Endothelial cell of umbilical vein (primary cell): ENCODE measurements around the gene TRAPPC11. TPM values are rescaled to one million over a fixed set of nuclear protein-coding genes. Genes with fewer than 3 reads are reported as not detected.

Experiments used
- BruUV-seq: library from RNA; stranded (reverse); fragments of 400-500 nt; replicated peaks from 2 replicates; lab custom pipeline; 2021; lab: Mats Ljungman, UMichigan
- CTCF ChIA-PET: fragments of 300-600, 350-600 bp; sonication (Branson Sonifier 250); formaldehyde crosslinking; loops from one replicate; lab custom pipeline; 2021; ENCODE audit warnings: antibody characterized with exemption, inconsistent platforms; lab: Charles Lee
- POLR2A ChIA-PET: fragments of 300-600, 350-600 bp; sonication (Branson Sonifier 250); formaldehyde crosslinking; loops from one replicate; lab custom pipeline; 2021; ENCODE audit warnings: antibody characterized with exemption, inconsistent platforms; lab: Charles Lee
- DNase-seq: peaks from one replicate; pipeline ENCODE4 v3.0.0-alpha.2; 2011; ENCODE audit warnings: low read depth, low spot score
- FAIRE-seq: peaks from 2 replicates; lab custom pipeline; 2011; peaks lifted over from hg19 to GRCh38; lab: Jason Lieb, UNC
- H2AFZ ChIP-seq: 2 replicates; pipeline ENCODE4 v1.6.0; 2012; ENCODE audit warnings: low read depth, low read length, control low read depth, inconsistent platforms
- H3K27ac ChIP-seq: 2 replicates; pipeline ENCODE4 v1.5.1; 2011; ENCODE audit warnings: low read depth, mild to moderate bottlenecking, control low read depth, low read length, moderate library complexity; ENCODE audit not compliant: insufficient read depth
- H3K27me3 ChIP-seq, 2 experiments: 2 replicates each; pipeline versions ENCODE4 v1.6.0 to v1.6.1; 2011; ENCODE audit warnings: low read length in 2 of 2, mixed read lengths in 1 of 2; ENCODE audit not compliant: control insufficient read depth in 2 of 2, insufficient read depth in 2 of 2
- H3K36me3 ChIP-seq, 2 experiments: 2 replicates in 1 of 2; 3 replicates in 1 of 2; pipeline ENCODE4 v1.5.1; 2011; ENCODE audit warnings: low read length in 2 of 2, mild to moderate bottlenecking in 1 of 2, moderate library complexity in 1 of 2; ENCODE audit not compliant: control insufficient read depth in 2 of 2, insufficient read depth in 2 of 2; ENCODE audit errors: extremely low read depth in 1 of 2
- H3K4me1 ChIP-seq: 3 replicates; pipeline ENCODE4 v1.5.1; 2011; ENCODE audit warnings: mild to moderate bottlenecking, low read length; ENCODE audit not compliant: control insufficient read depth, insufficient read depth; ENCODE audit errors: extremely low read depth
- H3K4me2 ChIP-seq: 2 replicates; pipeline ENCODE4 v1.6.1; 2011; ENCODE audit warnings: low read length, control low read depth, mixed read lengths; ENCODE audit not compliant: insufficient read depth
- H3K4me3 ChIP-seq, 3 experiments: fragments of 200-600 bp in 1 of 3; sonication (generic), shearing (Covaris generic) in 1 of 3; replicated peaks in 1 of 3; 2 replicates each; pipeline ENCODE4 v1.5.1; 2011 to 2016; ENCODE audit warnings: control low read depth in 3 of 3, low read length in 3 of 3, mild to moderate bottlenecking in 2 of 3, inconsistent platforms in 1 of 3, low read depth in 1 of 3, moderate library complexity in 1 of 3; ENCODE audit not compliant: insufficient read depth in 1 of 3
- H3K79me2 ChIP-seq: 2 replicates; pipeline ENCODE4 v1.6.0; 2012; ENCODE audit warnings: low read length, inconsistent platforms; ENCODE audit not compliant: control insufficient read depth, insufficient read depth
- H3K9ac ChIP-seq: replicated peaks from 2 replicates; pipeline ENCODE3; 2011; ENCODE audit warnings: low read length, control low read depth; ENCODE audit not compliant: insufficient read depth; ENCODE audit errors: extremely low read depth
- H3K9me1 ChIP-seq: replicated peaks from 3 replicates; pipeline ENCODE4 v1.6.0; 2011; ENCODE audit warnings: mild to moderate bottlenecking, low read length; ENCODE audit not compliant: control insufficient read depth, insufficient read depth; ENCODE audit errors: extremely low read depth
- H3K9me3 ChIP-seq: replicated peaks from 2 replicates; pipeline ENCODE4 v1.5.1; 2012; ENCODE audit warnings: low read length, inconsistent platforms; ENCODE audit not compliant: control insufficient read depth, insufficient read depth
- H4K20me1 ChIP-seq: replicated peaks from 2 replicates; pipeline ENCODE3; 2011; ENCODE audit warnings: mild to moderate bottlenecking, low read length; ENCODE audit not compliant: control insufficient read depth, insufficient read depth; ENCODE audit errors: extremely low read depth
- CTCF ChIP-seq, 2 donors: IDR thresholded peaks; 1 replicate in 1 of 2; 2 replicates in 1 of 2; pipeline ENCODE4 v1.5.1; 2011; ENCODE audit warnings: low read length in 2 of 2, mild to moderate bottlenecking in 2 of 2, moderate library complexity in 2 of 2, control low read depth in 1 of 2, inconsistent platforms in 1 of 2, low read depth in 1 of 2; ENCODE audit not compliant: insufficient read depth in 1 of 2; ENCODE audit errors: extremely low read depth in 1 of 2
- EZH2 ChIP-seq: IDR thresholded peaks from 2 replicates; pipeline ENCODE4 v1.6.1; 2012; ENCODE audit warnings: borderline replicate concordance, low read depth, mild to moderate bottlenecking, moderate library complexity, low read length, inconsistent platforms; ENCODE audit not compliant: severe bottlenecking
- FOS ChIP-seq: IDR thresholded peaks from 2 replicates; pipeline ENCODE4 v1.6.1; 2011; ENCODE audit warnings: mild to moderate bottlenecking, low read length, moderate library complexity, borderline replicate concordance; ENCODE audit not compliant: insufficient read depth
- GATA2 ChIP-seq: IDR thresholded peaks from 2 replicates; pipeline ENCODE4 v1.7.0; 2011; ENCODE audit warnings: low read depth, mild to moderate bottlenecking, moderate library complexity, mixed read lengths, low read length; ENCODE audit not compliant: insufficient read length, insufficient read depth
- JUN ChIP-seq: IDR thresholded peaks from 2 replicates; pipeline ENCODE4 v1.6.1; 2011; ENCODE audit warnings: borderline replicate concordance, low read depth; ENCODE audit not compliant: insufficient read length, insufficient read depth
- MAX ChIP-seq: IDR thresholded peaks from 2 replicates; pipeline ENCODE4 v1.6.1; 2011; ENCODE audit not compliant: insufficient read depth, insufficient read length
- MYC ChIP-seq: IDR thresholded peaks from one replicate; pipeline ENCODE4 v1.6.1; 2011; ENCODE audit warnings: mild to moderate bottlenecking, low read depth, low read length
- POLR2A ChIP-seq: IDR thresholded peaks from 2 replicates; pipeline ENCODE4 v1.6.1; 2012; ENCODE audit warnings: low read depth, mild to moderate bottlenecking, control low read depth, low read length
- POLR2AphosphoS5 ChIP-seq: IDR thresholded peaks from 2 replicates; pipeline ENCODE4 v1.6.1; 2012; ENCODE audit warnings: low read depth, mild to moderate bottlenecking, control low read depth, low read length, moderate library complexity; ENCODE audit not compliant: insufficient read depth
- dilution Hi-C: fragments of 300-500 bp; cut with MboI; formaldehyde crosslinking; loops from one replicate; pipeline ENCODE4 v1.15.0; 2019; ENCODE audit warnings: low sequenced_read_pairs; ENCODE audit not compliant: extremely low pct_ligation_motif_present
- intact Hi-C: fragments of 100-400 bp; cut with micrococcal nuclease; formaldehyde crosslinking; loops from one replicate; pipeline ENCODE4 v1.10.0; 2022
- polyA plus RNA-seq, 4 experiments: library from polyadenylated mRNA; depleted of rRNA in 3 of 4; stranded (reverse) in 3 of 4; unstranded in 1 of 4; fragments of >200 nt; gene quantifications; 2 replicates each; pipeline versions ENCODE4 v1.2.1 to v1.2.3, GENCODE V29; 2011 to 2012; ENCODE audit warnings: missing spikeins in 1 of 4
- total RNA-seq: library from RNA; stranded (reverse); gene quantifications from 2 replicates; pipeline ENCODE4 v1.2.3, GENCODE V29; 2021

The TRAPPC11 gene
- total and polyA plus RNA-seq, 2 donors (not counting 3 experiments of a cell fraction or from before 2014, with no cell fraction given): 21.2 to 32.1 TPM

GRCh38 chr4:183639291-183639690, 19.8 kb upstream of the TRAPPC11 start:
- dilution Hi-C loops: no loop called here
- TF ChIP-seq POLR2A: no peak
- no peak for TF ChIP-seq FOS
- TF ChIP-seq JUN: no peak
- no peak for TF ChIP-seq GATA2
- no peak for TF ChIP-seq MYC
- TF ChIP-seq MAX: no peak
- TF ChIP-seq POLR2AphosphoS5: no peak
- no peak for TF ChIP-seq CTCF (IDR thresholded peaks at IDR 0.05; ENCODE audit: extremely low read depth in 1 of 2, insufficient read depth in 1 of 2, low read depth in 1 of 2, low read length in 2 of 2)
- no peak for TF ChIP-seq EZH2
- BruUV-seq: no TSS peak
- FAIRE-seq (no peak), DNase-seq (no peak)
- H3K4me3 ChIP-seq: no peak overlapping the region
- POLR2A ChIA-PET: no interaction called here
- H3K9me3 ChIP-seq: no peaks in the 10 kb centered on the region
- H3K9ac ChIP-seq: no peak overlapping the region
- H3K36me3 ChIP-seq: no peaks in the 10 kb centered on the region
- H3K27me3 ChIP-seq: no peaks in the 10 kb centered on the region
- no peak overlapping the region for H3K4me2 ChIP-seq
- CTCF ChIA-PET: no interaction called here
- H3K4me1 ChIP-seq: peaks cover 11% of the 10 kb centered on the region
- H2AFZ ChIP-seq: no peak overlapping the region
- no peaks in the 10 kb centered on the region for H4K20me1 ChIP-seq
- no peak overlapping the region for H3K27ac ChIP-seq
- intact Hi-C loops: no loop called here
- H3K9me1 ChIP-seq: no peaks in the 10 kb centered on the region
- H3K79me2 ChIP-seq: no peaks in the 10 kb centered on the region
